ES-I3 (cell line): ENCODE results near the gene ROCK1.
"Not testable (repeated sequence)": the region's sequence is repeated elsewhere in the genome, so short reads cannot be mapped to it uniquely, and the experiment has no call there.

Experiments used
- H3K36me3 ChIP-seq: 2 replicates; pipeline ENCODE4 v1.6.1; 2013; ENCODE audit warnings: mild to moderate bottlenecking, low read length, control low read depth, moderate library complexity; ENCODE audit not compliant: insufficient read depth
- H3K4me1 ChIP-seq: 2 replicates; pipeline ENCODE4 v1.6.1; 2013; ENCODE audit warnings: mild to moderate bottlenecking, control low read depth, low read length; ENCODE audit not compliant: insufficient read depth
- H3K9ac ChIP-seq: 2 replicates; pipeline ENCODE4 v1.6.1; 2013; ENCODE audit warnings: low read depth, mild to moderate bottlenecking, low read length, moderate library complexity
- H3K9me3 ChIP-seq: 2 replicates; pipeline ENCODE4 v1.6.1; 2013; ENCODE audit warnings: mild to moderate bottlenecking, low read length, moderate library complexity; ENCODE audit not compliant: control insufficient read depth, insufficient read depth

ROCK1 gene

GRCh38 chr18:21052385-21052784 lies 59.2 kb downstream of the ROCK1 start:
- H3K4me1 ChIP-seq: no peaks in the 10 kb centered on the region
- no peaks in the 10 kb centered on the region for H3K9me3 ChIP-seq
- H3K9ac ChIP-seq: no peak overlapping the region
- H3K36me3 ChIP-seq: no peaks in the 10 kb centered on the region; the same call in 1 of the 2 replicates

- Histone ChIP-seq H3K36me3 (no peaks in the 10 kb centered on the region; the same call in 1 of the 2 replicates), H3K9me3 (no peaks in the 10 kb centered on the region), H3K4me1 (no peaks in the 10 kb centered on the region), H3K9ac (no peak overlapping the region)
These were observed 60.0 kb downstream of the ROCK1 start for GRCh38 chr18:21051620-21052019.

GRCh38 chr18:21049306-21049705 lies 62.3 kb downstream of the ROCK1 start:
- Histone ChIP-seq H3K9me3 (no peaks in the 10 kb centered on the region), H3K9ac (no peak overlapping the region), H3K4me1 (no peaks in the 10 kb centered on the region), H3K36me3 (no peaks in the 10 kb centered on the region)

GRCh38 chr18:21047126-21047525 lies 64.5 kb downstream of the ROCK1 start:
- Histone ChIP-seq H3K9ac (no peak overlapping the region), H3K36me3 (no peaks in the 10 kb centered on the region), H3K4me1 (no peaks in the 10 kb centered on the region), H3K9me3 (no peaks in the 10 kb centered on the region)

- Histone ChIP-seq H3K9me3 (no peaks in the 10 kb centered on the region; the same call in 1 of the 2 replicates), H3K9ac (no peak overlapping the region), H3K4me1 (no peaks in the 10 kb centered on the region), H3K36me3 (no peaks in the 10 kb centered on the region)
These were observed 71.1 kb downstream of the ROCK1 start for GRCh38 chr18:21040466-21040865.

- H3K9ac ChIP-seq: no peak overlapping the region
- H3K9me3 ChIP-seq: no peaks in the 10 kb centered on the region; the same call in 1 of the 2 replicates
- H3K4me1 ChIP-seq: no peaks in the 10 kb centered on the region
- H3K36me3 ChIP-seq: no peaks in the 10 kb centered on the region
These were observed 73.4 kb downstream of the ROCK1 start for GRCh38 chr18:21038201-21038600.

GRCh38 chr18:21031845-21032244 lies 79.8 kb downstream of the ROCK1 start:
- no peak overlapping the region for H3K9ac ChIP-seq
- no peaks in the 10 kb centered on the region for H3K4me1 ChIP-seq
- no peaks in the 10 kb centered on the region for H3K9me3 ChIP-seq
- H3K36me3 ChIP-seq: no peaks in the 10 kb centered on the region

- H3K9ac ChIP-seq, H3K4me1 ChIP-seq, H3K36me3 ChIP-seq, H3K9me3 ChIP-seq: not testable (repeated sequence)
These were observed 93.4 kb downstream of the ROCK1 start for GRCh38 chr18:21018257-21018656.

GRCh38 chr18:21012308-21012707 lies 99.3 kb downstream of the ROCK1 start:
- H3K4me1 ChIP-seq: no peaks in the 10 kb centered on the region
- peaks cover 3% of the 10 kb centered on the region for H3K36me3 ChIP-seq
- H3K9ac ChIP-seq: no peak overlapping the region
- H3K9me3 ChIP-seq: no peaks in the 10 kb centered on the region; the same call in 1 of the 2 replicates

- no peaks in the 10 kb centered on the region for H3K4me1 ChIP-seq
- H3K9me3 ChIP-seq: no peaks in the 10 kb centered on the region
- no peaks in the 10 kb centered on the region for H3K36me3 ChIP-seq
- H3K9ac ChIP-seq: no peak overlapping the region
These were observed 106.9 kb downstream of the ROCK1 start for GRCh38 chr18:21004726-21005125.

GRCh38 chr18:21000667-21001066 lies 110.9 kb downstream of the ROCK1 start:
- no peak overlapping the region for H3K9ac ChIP-seq
- H3K4me1 ChIP-seq: no peaks in the 10 kb centered on the region
- no peaks in the 10 kb centered on the region for H3K9me3 ChIP-seq
- H3K36me3 ChIP-seq: no peaks in the 10 kb centered on the region

GRCh38 chr18:20997371-20997770 lies 114.2 kb downstream of the ROCK1 start:
- no peaks in the 10 kb centered on the region for H3K4me1 ChIP-seq
- H3K9ac ChIP-seq: no peak overlapping the region
- no peaks in the 10 kb centered on the region for H3K36me3 ChIP-seq
- no peaks in the 10 kb centered on the region for H3K9me3 ChIP-seq

- H3K36me3 ChIP-seq: no peaks in the 10 kb centered on the region
- no peaks in the 10 kb centered on the region for H3K4me1 ChIP-seq
- H3K9me3 ChIP-seq: no peaks in the 10 kb centered on the region
- no peak overlapping the region for H3K9ac ChIP-seq
These were observed 115.2 kb downstream of the ROCK1 start for GRCh38 chr18:20996418-20996817.

GRCh38 chr18:20988726-20989125 lies 122.9 kb downstream of the ROCK1 start:
- H3K36me3 ChIP-seq: peaks cover 3% of the 10 kb centered on the region; the same call in 1 of the 2 replicates
- H3K9me3 ChIP-seq: no peaks in the 10 kb centered on the region

GRCh38 chr18:20975077-20975476 lies 136.5 kb downstream of the ROCK1 start:
- Histone ChIP-seq H3K36me3 (no peaks in the 10 kb centered on the region), H3K9ac (no peak overlapping the region), H3K4me1 (no peaks in the 10 kb centered on the region), H3K9me3 (no peaks in the 10 kb centered on the region)

More at GRCh38 chr18:20988726-20989125, 122.9 kb downstream of the ROCK1 start:
- Histone ChIP-seq H3K9ac (no peak overlapping the region), H3K4me1 (no peaks in the 10 kb centered on the region)

GRCh38 chr18:20971886-20972267 lies 139.7 kb downstream of the ROCK1 start:
- Histone ChIP-seq H3K4me1 (no peaks in the 10 kb centered on the region), H3K9me3 (no peaks in the 10 kb centered on the region), H3K36me3 (peaks cover 2% of the 10 kb centered on the region; the same call in 1 of the 2 replicates), H3K9ac (no peak overlapping the region)
